Keratinocyte (primary cell): Measurements from ENCODE around the gene RASD2. TPM values are rescaled to one million over a fixed set of nuclear protein-coding genes. Genes with fewer than 3 reads are reported as not detected.

ENCODE experiments used
- DNase-seq: peaks from one replicate; pipeline ENCODE4 v3.0.0-alpha.2; 2011; ENCODE audit warnings: low read depth, missing footprints, low spot score
- FAIRE-seq: peaks from 2 replicates; lab custom pipeline; 2011; peaks lifted over from hg19 to GRCh38; lab: Jason Lieb, UNC
- H2AFZ ChIP-seq: 2 replicates; pipeline ENCODE4 v1.6.0; 2012; ENCODE audit warnings: low read length, control low read depth, inconsistent platforms; ENCODE audit not compliant: control insufficient read depth
- H3K27ac ChIP-seq: 2 replicates; pipeline ENCODE4 v1.5.1; 2011; ENCODE audit warnings: low read length; ENCODE audit not compliant: control insufficient read depth, insufficient read depth
- H3K27me3 ChIP-seq: 3 replicates; pipeline ENCODE4 v1.6.0; 2011; ENCODE audit warnings: low read length; ENCODE audit not compliant: control insufficient read depth, insufficient read depth; ENCODE audit errors: extremely low read depth
- H3K36me3 ChIP-seq, 2 experiments: 2 replicates in 1 of 2; 3 replicates in 1 of 2; pipeline ENCODE4 v1.5.1; 2011; ENCODE audit warnings: low read length in 2 of 2, mild to moderate bottlenecking in 1 of 2; ENCODE audit not compliant: control insufficient read depth in 2 of 2, insufficient read depth in 2 of 2; ENCODE audit errors: extremely low read depth in 1 of 2
- H3K4me1 ChIP-seq: 3 replicates; pipeline ENCODE4 v1.5.1; 2011; ENCODE audit warnings: low read length; ENCODE audit not compliant: control insufficient read depth, insufficient read depth; ENCODE audit errors: extremely low read depth
- H3K4me2 ChIP-seq: 3 replicates; pipeline ENCODE4 v1.6.0; 2011; ENCODE audit warnings: low read depth, low read length; ENCODE audit not compliant: control insufficient read depth, insufficient read depth; ENCODE audit errors: extremely low read depth
- H3K4me3 ChIP-seq, 3 experiments: fragments of 200-600 bp in 1 of 3; sonication (generic) in 1 of 3; 2 replicates in 2 of 3; 3 replicates in 1 of 3; pipeline ENCODE4 v1.5.1; 2011 to 2016; ENCODE audit warnings: low read length in 3 of 3, mild to moderate bottlenecking in 3 of 3, control low read depth in 2 of 3, inconsistent platforms in 1 of 3, low read depth in 1 of 3, mixed read lengths in 1 of 3, mixed run types in 1 of 3, moderate library complexity in 1 of 3; ENCODE audit not compliant: control insufficient read depth in 2 of 3, insufficient read depth in 2 of 3; ENCODE audit errors: extremely low read depth in 1 of 3
- H3K79me2 ChIP-seq: 2 replicates; pipeline ENCODE4 v1.6.0; 2012; ENCODE audit warnings: low read length; ENCODE audit not compliant: control insufficient read depth, insufficient read depth
- H3K9ac ChIP-seq: 3 replicates; pipeline ENCODE4 v1.6.0; 2011; ENCODE audit warnings: low read length; ENCODE audit not compliant: control insufficient read depth, insufficient read depth; ENCODE audit errors: extremely low read depth
- H3K9me1 ChIP-seq: 3 replicates; pipeline ENCODE4 v1.6.0; 2011; ENCODE audit warnings: low read length; ENCODE audit not compliant: control insufficient read depth, insufficient read depth; ENCODE audit errors: extremely low read depth
- H3K9me3 ChIP-seq: 2 replicates; pipeline ENCODE4 v1.5.1; 2012; ENCODE audit warnings: low read depth, low read length; ENCODE audit not compliant: control insufficient read depth
- H4K20me1 ChIP-seq: 3 replicates; pipeline ENCODE4 v1.6.0; 2011; ENCODE audit warnings: low read length; ENCODE audit not compliant: control insufficient read depth, insufficient read depth; ENCODE audit errors: extremely low read depth
- EZH2 ChIP-seq: IDR thresholded peaks from one replicate; pipeline ENCODE4 v1.6.1; 2012; ENCODE audit warnings: inconsistent platforms, mild to moderate bottlenecking, low read length, moderate library complexity
- dilution Hi-C: fragments of 300-500 bp; cut with MboI; formaldehyde crosslinking; loops from one replicate; pipeline ENCODE4 v1.7.0; 2020; ENCODE audit warnings: low sequenced_read_pairs; ENCODE audit not compliant: extremely low pct_ligation_motif_present
- polyA plus RNA-seq, 5 experiments: library from polyadenylated mRNA; depleted of rRNA in 3 of 5; stranded (reverse) in 3 of 5; stranded (forward) in 1 of 5; unstranded in 1 of 5; fragments of >200 nt; gene quantifications; 1 replicate in 1 of 5; 2 replicates in 3 of 5; 3 replicates in 1 of 5; pipeline versions ENCODE4 v1.2.1 to v1.2.3, GENCODE V29; 2011 to 2012; ENCODE audit warnings: missing spikeins in 2 of 5, low read depth in 1 of 5, low replicate concordance in 1 of 5
- TF ChIP-seq, protein P1 (sequence below), 3 experiments: IDR thresholded peaks in 1 of 3; conservative IDR thresholded peaks in 1 of 3; optimal IDR thresholded peaks in 1 of 3; 2 replicates in 2 of 3; 3 replicates in 1 of 3; pipeline versions ENCODE3 to v1.5.1; 2011; ENCODE audit warnings: low read length in 3 of 3, mild to moderate bottlenecking in 3 of 3, moderate library complexity in 2 of 3, control low read depth in 1 of 3, inconsistent platforms in 1 of 3; ENCODE audit not compliant: insufficient read depth in 2 of 3; ENCODE audit errors: extremely low read depth in 1 of 3

RASD2 gene
- polyA plus RNA-seq, 1 donor (not counting 4 experiments of a cell fraction or from before 2014, with no cell fraction given): 0.03 TPM

DNA sequence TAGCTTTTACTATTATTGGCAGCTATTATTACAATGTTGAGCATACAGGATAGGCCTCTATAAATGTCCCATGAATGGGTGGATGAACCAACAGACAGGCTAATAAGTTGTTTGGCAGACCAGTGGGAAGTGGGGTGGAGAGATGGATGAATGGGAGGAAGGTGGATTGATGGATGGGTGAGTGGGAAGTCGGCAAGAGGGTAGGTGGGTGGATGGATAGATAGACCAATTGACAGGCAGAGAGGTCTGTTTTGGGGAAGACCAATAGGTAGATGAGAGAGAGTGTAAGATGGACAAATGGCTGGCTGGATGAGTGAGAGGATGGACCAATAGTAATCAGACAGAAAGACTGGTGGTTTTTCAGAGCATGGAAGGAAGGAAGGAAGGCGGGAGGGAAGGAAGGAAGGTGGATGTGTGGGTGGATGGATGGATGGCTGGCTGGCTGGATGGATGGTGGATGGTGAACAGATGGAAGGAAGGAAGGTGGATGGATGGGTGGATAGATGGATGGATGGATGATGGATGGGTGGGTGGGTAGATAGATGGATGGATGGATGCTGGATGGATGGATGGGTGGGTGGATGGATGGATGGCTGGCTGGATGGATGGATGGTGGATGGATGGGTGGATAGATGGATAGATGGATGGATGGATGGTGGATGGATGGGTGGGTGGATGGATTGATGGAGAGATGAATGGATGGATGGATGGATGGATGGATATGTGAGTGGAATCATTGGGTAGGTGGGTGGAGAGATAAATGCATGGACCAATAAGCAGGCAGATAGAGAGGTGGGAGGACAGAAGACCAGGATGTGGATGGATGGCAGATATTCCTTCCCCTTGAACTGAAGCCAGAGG, 37.4 kb downstream of the RASD2 start:
- Histone ChIP-seq H3K9me3 (no peaks in the 10 kb centered on the region), H3K27me3 (peaks cover 4% of the 10 kb centered on the region), H3K79me2 (no peaks in the 10 kb centered on the region), H2AFZ (no peak overlapping the region), H3K4me3 (no peak overlapping the region), H3K4me2 (no peak overlapping the region), H3K27ac (no peak overlapping the region), H4K20me1 (no peaks in the 10 kb centered on the region), H3K4me1 (no peaks in the 10 kb centered on the region), H3K9me1 (no peaks in the 10 kb centered on the region), H3K9ac (no peak overlapping the region), H3K36me3 (no peaks in the 10 kb centered on the region)
- DNase-seq (no peak), FAIRE-seq (no peak)
- dilution Hi-C loops: no loop called here
- TF ChIP-seq, protein P1, sequence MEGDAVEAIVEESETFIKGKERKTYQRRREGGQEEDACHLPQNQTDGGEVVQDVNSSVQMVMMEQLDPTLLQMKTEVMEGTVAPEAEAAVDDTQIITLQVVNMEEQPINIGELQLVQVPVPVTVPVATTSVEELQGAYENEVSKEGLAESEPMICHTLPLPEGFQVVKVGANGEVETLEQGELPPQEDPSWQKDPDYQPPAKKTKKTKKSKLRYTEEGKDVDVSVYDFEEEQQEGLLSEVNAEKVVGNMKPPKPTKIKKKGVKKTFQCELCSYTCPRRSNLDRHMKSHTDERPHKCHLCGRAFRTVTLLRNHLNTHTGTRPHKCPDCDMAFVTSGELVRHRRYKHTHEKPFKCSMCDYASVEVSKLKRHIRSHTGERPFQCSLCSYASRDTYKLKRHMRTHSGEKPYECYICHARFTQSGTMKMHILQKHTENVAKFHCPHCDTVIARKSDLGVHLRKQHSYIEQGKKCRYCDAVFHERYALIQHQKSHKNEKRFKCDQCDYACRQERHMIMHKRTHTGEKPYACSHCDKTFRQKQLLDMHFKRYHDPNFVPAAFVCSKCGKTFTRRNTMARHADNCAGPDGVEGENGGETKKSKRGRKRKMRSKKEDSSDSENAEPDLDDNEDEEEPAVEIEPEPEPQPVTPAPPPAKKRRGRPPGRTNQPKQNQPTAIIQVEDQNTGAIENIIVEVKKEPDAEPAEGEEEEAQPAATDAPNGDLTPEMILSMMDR (optimal IDR thresholded peaks at IDR 0.05 in 1 of 3, IDR thresholded peaks at IDR 0.05 in 1 of 3, conservative IDR thresholded peaks at IDR 0.05 in 1 of 3; ENCODE audit: extremely low read depth in 1 of 3, insufficient read depth in 2 of 3, low read length in 3 of 3): no peak
- no peak for TF ChIP-seq EZH2

DNA sequence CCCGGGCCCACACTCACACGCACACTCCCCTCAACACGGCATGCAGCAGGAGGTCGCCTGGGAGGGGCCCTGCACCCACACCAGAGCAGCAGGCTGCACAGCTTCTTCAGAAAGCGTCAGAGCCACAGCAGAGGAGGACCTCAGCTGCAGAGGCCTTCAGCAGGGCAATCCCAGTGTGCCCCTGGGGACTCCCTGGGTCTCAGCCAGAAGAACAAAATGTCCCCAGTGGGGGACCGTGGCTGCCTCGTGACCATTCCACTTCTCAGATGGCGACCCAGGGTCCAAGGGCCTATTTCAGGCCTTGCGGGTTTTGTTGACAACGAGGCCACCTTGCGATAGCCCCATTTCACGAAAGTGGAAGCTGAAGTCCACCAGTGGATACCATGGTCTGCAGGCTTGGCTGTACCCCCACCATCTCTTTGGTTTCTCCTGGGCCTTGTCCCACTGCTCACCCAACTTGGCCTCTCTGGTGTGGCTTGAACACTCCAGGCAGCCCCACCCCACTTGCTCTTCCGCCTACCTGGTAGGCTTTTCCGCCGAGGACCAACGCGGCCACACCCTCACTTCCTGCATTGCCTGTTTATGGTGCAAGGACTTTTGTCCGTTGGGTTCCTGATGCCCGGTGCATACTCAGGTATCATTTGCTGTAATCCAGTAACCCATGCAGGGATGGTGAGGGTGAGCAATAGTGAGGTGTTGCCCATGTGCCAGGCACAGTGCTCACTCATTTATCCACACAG, 38.4 kb downstream of the RASD2 start:
- dilution Hi-C loops: no loop called here
- Histone ChIP-seq H3K27ac (no peak overlapping the region), H3K9me1 (no peaks in the 10 kb centered on the region), H3K36me3 (no peaks in the 10 kb centered on the region), H3K4me2 (no peak overlapping the region), H3K9ac (no peak overlapping the region), H3K4me3 (no peak overlapping the region), H3K79me2 (no peaks in the 10 kb centered on the region), H3K4me1 (no peaks in the 10 kb centered on the region), H2AFZ (no peak overlapping the region), H3K27me3 (no peaks in the 10 kb centered on the region), H4K20me1 (no peaks in the 10 kb centered on the region), H3K9me3 (no peaks in the 10 kb centered on the region)
- FAIRE-seq (no peak), DNase-seq (no peak)
- no peak for TF ChIP-seq EZH2
- TF ChIP-seq, protein P1 (optimal IDR thresholded peaks at IDR 0.05 in 1 of 3, IDR thresholded peaks at IDR 0.05 in 1 of 3, conservative IDR thresholded peaks at IDR 0.05 in 1 of 3; ENCODE audit: extremely low read depth in 1 of 3, insufficient read depth in 2 of 3, low read length in 3 of 3): no peak
